ENCODE measurements around the gene NAGA. TPM values are rescaled to one million over a fixed set of nuclear protein-coding genes. Genes with fewer than 3 reads are reported as not detected.

Gene NAGA
- total RNA-seq, 1 donor from 2014 or later, result 18.7 TPM

GRCh38 chr22:42022162-42022847, 48.3 kb downstream of the NAGA start:
- FAIRE-seq (no peak), DNase-seq (ENCODE audit: low read depth) (peak; percentile 68)
- H3K27me3 ChIP-seq (ENCODE audit: control insufficient read depth, insufficient read depth, low read length), result no peaks in the 10 kb centered on the region
- TF ChIP-seq, protein P1, sequence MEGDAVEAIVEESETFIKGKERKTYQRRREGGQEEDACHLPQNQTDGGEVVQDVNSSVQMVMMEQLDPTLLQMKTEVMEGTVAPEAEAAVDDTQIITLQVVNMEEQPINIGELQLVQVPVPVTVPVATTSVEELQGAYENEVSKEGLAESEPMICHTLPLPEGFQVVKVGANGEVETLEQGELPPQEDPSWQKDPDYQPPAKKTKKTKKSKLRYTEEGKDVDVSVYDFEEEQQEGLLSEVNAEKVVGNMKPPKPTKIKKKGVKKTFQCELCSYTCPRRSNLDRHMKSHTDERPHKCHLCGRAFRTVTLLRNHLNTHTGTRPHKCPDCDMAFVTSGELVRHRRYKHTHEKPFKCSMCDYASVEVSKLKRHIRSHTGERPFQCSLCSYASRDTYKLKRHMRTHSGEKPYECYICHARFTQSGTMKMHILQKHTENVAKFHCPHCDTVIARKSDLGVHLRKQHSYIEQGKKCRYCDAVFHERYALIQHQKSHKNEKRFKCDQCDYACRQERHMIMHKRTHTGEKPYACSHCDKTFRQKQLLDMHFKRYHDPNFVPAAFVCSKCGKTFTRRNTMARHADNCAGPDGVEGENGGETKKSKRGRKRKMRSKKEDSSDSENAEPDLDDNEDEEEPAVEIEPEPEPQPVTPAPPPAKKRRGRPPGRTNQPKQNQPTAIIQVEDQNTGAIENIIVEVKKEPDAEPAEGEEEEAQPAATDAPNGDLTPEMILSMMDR (IDR thresholded peaks at IDR 0.05; ENCODE audit: insufficient read depth, low read length, severe bottlenecking), result no peak
- H3K36me3 ChIP-seq (ENCODE audit: control insufficient read depth, insufficient read depth, low read length), result no peaks in the 10 kb centered on the region
- H3K4me3 ChIP-seq (ENCODE audit: low read depth, low read length), result no peak overlapping the region

- no peak for FAIRE-seq
Observed at GRCh38 chr22:42021571-42021970, 49.0 kb downstream of the NAGA start.

GRCh38 chr22:42018224-42018623, 52.4 kb downstream of the NAGA start:
- no peak for FAIRE-seq
- Histone ChIP-seq H3K4me3 (ENCODE audit: low read depth, low read length) (no peak overlapping the region), H3K36me3 (ENCODE audit: control insufficient read depth, insufficient read depth, low read length) (no peaks in the 10 kb centered on the region), H3K27me3 (ENCODE audit: control insufficient read depth, insufficient read depth, low read length) (no peaks in the 10 kb centered on the region)
- TF ChIP-seq, protein P1 (IDR thresholded peaks at IDR 0.05; ENCODE audit: insufficient read depth, low read length, severe bottlenecking), result no peak
- DNase-seq (ENCODE audit: low read depth), result no peak

More at GRCh38 chr22:42021571-42021970, 49.0 kb downstream of the NAGA start:
- Histone ChIP-seq H3K27me3 (ENCODE audit: control insufficient read depth, insufficient read depth, low read length) (no peaks in the 10 kb centered on the region), H3K36me3 (ENCODE audit: control insufficient read depth, insufficient read depth, low read length) (no peaks in the 10 kb centered on the region), H3K4me3 (ENCODE audit: low read depth, low read length) (no peak overlapping the region)
- DNase-seq (ENCODE audit: low read depth), result no peak
- TF ChIP-seq, protein P1 (IDR thresholded peaks at IDR 0.05; ENCODE audit: insufficient read depth, low read length, severe bottlenecking), result no peak

DNA sequence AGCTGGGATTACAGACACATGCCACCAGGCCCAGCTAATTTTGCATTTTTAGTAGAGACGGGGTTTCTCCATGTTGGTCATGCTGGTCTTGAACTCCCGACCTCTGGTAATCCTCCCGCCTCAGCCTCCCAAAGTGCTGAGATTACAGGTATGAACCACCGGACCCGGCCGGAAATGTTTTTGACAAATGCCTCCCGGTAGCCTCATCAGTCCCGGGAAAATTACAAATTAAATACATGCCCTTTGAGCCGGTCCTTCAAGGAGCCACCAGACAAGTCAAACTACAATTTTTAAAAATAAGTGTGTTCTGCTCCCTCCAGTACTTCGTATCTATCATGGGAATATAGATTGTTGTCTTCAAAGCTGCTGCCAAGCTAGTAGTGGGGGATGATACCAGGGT, 54.5 kb downstream of the NAGA start:
- no peak for FAIRE-seq
- Histone ChIP-seq H3K27me3 (ENCODE audit: control insufficient read depth, insufficient read depth, low read length) (no peaks in the 10 kb centered on the region), H3K36me3 (ENCODE audit: control insufficient read depth, insufficient read depth, low read length) (no peaks in the 10 kb centered on the region), H3K4me3 (ENCODE audit: low read depth, low read length) (no peak overlapping the region)
- TF ChIP-seq, protein P1 (IDR thresholded peaks at IDR 0.05; ENCODE audit: insufficient read depth, low read length, severe bottlenecking), result no peak
- DNase-seq (ENCODE audit: low read depth), result no peak

- FAIRE-seq, result no peak
- DNase-seq (ENCODE audit: low read depth), result no peak
- no peak overlapping the region for H3K4me3 ChIP-seq (ENCODE audit: low read depth, low read length)
- H3K27me3 ChIP-seq (ENCODE audit: control insufficient read depth, insufficient read depth, low read length), result no peaks in the 10 kb centered on the region
- H3K36me3 ChIP-seq (ENCODE audit: control insufficient read depth, insufficient read depth, low read length), result no peaks in the 10 kb centered on the region
- TF ChIP-seq, protein P1 (IDR thresholded peaks at IDR 0.05; ENCODE audit: insufficient read depth, low read length, severe bottlenecking), result no peak
Observed at GRCh38 chr22:42013385-42013784, 57.2 kb downstream of the NAGA start.

- Histone ChIP-seq H3K4me3 (ENCODE audit: low read depth, low read length) (no peak overlapping the region), H3K27me3 (ENCODE audit: control insufficient read depth, insufficient read depth, low read length) (no peaks in the 10 kb centered on the region), H3K36me3 (ENCODE audit: control insufficient read depth, insufficient read depth, low read length) (no peaks in the 10 kb centered on the region)
- FAIRE-seq, result no peak
- no peak for DNase-seq (ENCODE audit: low read depth)
- TF ChIP-seq, protein P1 (IDR thresholded peaks at IDR 0.05; ENCODE audit: insufficient read depth, low read length, severe bottlenecking), result no peak
Observed at GRCh38 chr22:42010778-42011177, 59.8 kb downstream of the NAGA start.
